Measurements from ENCODE around the gene GRIA1.

Gene GRIA1

DNA sequence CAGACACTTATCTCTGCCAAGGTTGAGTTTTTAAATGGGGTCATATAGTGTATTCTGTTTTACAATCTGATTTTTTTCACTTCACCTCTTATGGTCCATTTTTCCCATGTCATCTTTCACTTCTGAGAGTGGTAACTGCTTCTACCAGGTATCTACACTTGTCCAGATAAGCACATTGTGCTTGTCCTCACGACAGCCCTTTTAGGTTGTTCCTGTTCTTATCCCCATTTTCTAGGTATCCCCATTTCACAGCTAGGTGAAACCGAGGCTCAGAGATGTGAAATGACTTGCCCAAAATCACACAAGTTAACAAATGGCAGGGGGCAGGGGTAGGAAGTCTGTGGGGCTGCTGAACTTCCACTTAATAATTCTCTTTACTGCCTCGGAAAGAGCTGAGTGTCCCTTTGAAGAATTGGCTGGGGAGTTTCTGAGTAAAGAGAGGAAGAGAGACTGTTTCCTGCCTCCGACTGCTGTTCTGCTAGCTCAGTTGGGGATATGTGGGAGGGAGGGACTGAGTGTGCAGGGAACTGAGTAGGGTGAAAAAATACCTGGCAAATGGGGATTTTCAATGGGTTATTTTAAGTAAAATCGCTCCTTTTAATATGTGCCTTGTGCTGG lies 255.4 kb downstream of the GRIA1 start:
- H3K9ac ChIP-seq (ENCODE audit: low read depth, low read length), result no peak overlapping the region
- H3K9me3 ChIP-seq (ENCODE audit: control insufficient read depth, insufficient read depth, low read length), result no peaks in the 10 kb centered on the region
- H3K36me3 ChIP-seq (ENCODE audit: insufficient read depth, low read length), result no peaks in the 10 kb centered on the region; the same call in 1 of the 2 replicates
- H3K4me1 ChIP-seq (ENCODE audit: insufficient read depth, low read length), result no peaks in the 10 kb centered on the region

DNA sequence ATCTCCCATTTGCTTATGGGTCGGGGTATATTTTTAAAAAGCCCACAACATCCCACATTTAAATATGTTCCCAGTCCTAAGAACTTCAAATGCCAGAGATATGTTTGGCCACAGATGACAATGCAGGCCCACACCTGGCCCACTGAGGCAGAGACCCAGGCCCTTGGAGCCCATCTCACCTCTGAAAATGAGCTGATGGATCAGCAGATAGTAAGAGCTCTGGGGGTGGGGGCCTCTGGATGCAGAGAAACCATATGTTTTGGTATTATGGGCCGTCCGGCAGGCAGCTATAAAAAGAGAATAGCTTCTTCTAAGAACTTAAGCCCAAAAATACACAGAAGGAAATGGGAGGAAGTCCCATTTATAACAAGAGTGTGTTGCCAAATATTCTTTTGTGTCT lies 256.0 kb downstream of the GRIA1 start:
- no peaks in the 10 kb centered on the region for H3K4me1 ChIP-seq (ENCODE audit: insufficient read depth, low read length)
- no peak overlapping the region for H3K9ac ChIP-seq (ENCODE audit: low read depth, low read length)
- no peaks in the 10 kb centered on the region; the same call in 1 of the 2 replicates for H3K36me3 ChIP-seq (ENCODE audit: insufficient read depth, low read length)
- no peaks in the 10 kb centered on the region for H3K9me3 ChIP-seq (ENCODE audit: control insufficient read depth, insufficient read depth, low read length)

DNA sequence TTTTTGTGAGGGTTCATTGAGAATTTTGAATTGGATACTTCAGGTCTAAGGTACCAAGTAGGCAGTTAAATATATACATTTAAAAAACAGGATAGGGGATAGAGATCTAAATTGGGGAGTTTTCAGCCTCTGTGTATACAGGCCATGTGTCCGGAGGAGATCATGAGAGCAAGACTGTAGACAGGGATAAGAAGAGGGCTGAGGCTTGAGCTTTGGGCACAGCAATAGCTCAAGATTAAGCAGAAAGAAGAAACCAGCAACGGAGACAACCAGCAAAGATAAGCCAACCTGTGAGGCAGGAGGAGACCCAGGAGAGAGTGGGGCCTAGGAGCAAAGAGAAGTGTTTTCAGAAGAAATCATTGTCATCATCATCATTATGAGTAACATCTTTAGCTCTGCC lies 258.4 kb downstream of the GRIA1 start:
- Histone ChIP-seq H3K36me3 (ENCODE audit: insufficient read depth, low read length) (no peaks in the 10 kb centered on the region; the same call in 1 of the 2 replicates), H3K4me1 (ENCODE audit: insufficient read depth, low read length) (no peaks in the 10 kb centered on the region; the same call in 1 of the 2 replicates), H3K9me3 (ENCODE audit: control insufficient read depth, insufficient read depth, low read length) (no peaks in the 10 kb centered on the region), H3K9ac (ENCODE audit: low read depth, low read length) (no peak overlapping the region)

DNA sequence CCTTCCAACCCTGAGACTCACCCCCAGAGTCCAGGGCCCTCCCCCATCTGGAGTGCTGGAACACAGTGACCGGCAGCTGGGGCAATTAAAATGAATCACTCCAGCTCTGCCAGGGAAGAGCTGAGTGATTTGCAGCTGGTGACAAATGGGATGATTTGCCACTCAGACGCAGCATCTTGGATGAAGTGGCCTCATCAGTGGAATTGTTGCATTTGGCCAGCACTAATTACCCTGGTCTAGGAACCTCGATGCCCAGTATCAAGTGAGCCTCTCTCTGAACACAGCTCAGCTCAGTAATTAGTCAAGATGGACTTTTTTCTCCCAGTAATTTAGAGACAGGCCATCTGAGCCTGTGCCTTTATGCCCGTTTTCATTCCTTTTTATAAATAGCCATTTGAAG lies 259.5 kb downstream of the GRIA1 start:
- H3K36me3 ChIP-seq (ENCODE audit: insufficient read depth, low read length), result no peaks in the 10 kb centered on the region; the same call in 1 of the 2 replicates
- H3K9me3 ChIP-seq (ENCODE audit: control insufficient read depth, insufficient read depth, low read length), result no peaks in the 10 kb centered on the region
- no peak overlapping the region for H3K9ac ChIP-seq (ENCODE audit: low read depth, low read length)
- no peaks in the 10 kb centered on the region; the same call in 1 of the 2 replicates for H3K4me1 ChIP-seq (ENCODE audit: insufficient read depth, low read length)

DNA sequence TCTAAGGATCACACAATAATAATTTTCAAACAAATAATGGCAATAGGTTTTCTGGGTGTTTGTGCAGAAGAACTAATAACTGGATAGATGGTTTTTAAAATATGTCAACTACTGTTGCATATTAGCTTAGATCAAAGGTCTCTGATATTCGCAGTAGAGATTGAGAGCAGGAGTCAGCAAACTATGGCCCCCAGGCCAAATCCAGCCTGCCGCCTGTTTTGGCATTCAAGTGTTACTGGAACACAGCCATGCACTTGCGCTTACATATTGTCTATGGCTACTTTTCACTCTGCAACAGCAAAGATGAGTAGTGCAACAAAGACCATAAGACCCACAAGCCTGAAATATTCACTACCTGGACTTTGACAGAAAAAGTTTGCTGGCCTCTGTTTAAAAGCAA lies 260.8 kb downstream of the GRIA1 start:
- Histone ChIP-seq H3K9ac (ENCODE audit: low read depth, low read length) (no peak overlapping the region), H3K36me3 (ENCODE audit: insufficient read depth, low read length) (no peaks in the 10 kb centered on the region; the same call in 1 of the 2 replicates), H3K4me1 (ENCODE audit: insufficient read depth, low read length) (no peaks in the 10 kb centered on the region; the same call in 1 of the 2 replicates), H3K9me3 (ENCODE audit: control insufficient read depth, insufficient read depth, low read length) (no peaks in the 10 kb centered on the region)

DNA sequence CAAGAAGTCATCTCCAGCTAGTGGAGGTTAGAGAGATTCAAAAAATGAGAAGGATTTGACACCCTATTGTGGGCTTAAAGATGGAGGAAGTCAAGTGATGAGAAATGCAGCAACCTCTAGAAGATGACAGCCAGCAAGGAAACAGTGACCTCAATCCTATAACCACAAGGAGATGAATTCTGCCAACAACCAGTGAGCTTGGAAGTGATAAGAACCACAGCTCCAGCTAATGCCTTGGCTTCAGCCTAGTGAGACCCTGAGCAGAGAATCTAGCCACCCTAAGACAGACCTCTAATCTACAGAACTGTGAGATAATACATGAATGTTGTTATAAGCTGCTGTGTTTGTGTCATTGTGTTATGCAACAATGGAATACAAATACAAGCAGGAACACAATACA lies 262.4 kb downstream of the GRIA1 start:
- H3K36me3 ChIP-seq (ENCODE audit: insufficient read depth, low read length), result no peaks in the 10 kb centered on the region
- no peak overlapping the region for H3K9ac ChIP-seq (ENCODE audit: low read depth, low read length)
- H3K9me3 ChIP-seq (ENCODE audit: control insufficient read depth, insufficient read depth, low read length), result no peaks in the 10 kb centered on the region
- H3K4me1 ChIP-seq (ENCODE audit: insufficient read depth, low read length), result no peaks in the 10 kb centered on the region; the same call in 1 of the 2 replicates

DNA sequence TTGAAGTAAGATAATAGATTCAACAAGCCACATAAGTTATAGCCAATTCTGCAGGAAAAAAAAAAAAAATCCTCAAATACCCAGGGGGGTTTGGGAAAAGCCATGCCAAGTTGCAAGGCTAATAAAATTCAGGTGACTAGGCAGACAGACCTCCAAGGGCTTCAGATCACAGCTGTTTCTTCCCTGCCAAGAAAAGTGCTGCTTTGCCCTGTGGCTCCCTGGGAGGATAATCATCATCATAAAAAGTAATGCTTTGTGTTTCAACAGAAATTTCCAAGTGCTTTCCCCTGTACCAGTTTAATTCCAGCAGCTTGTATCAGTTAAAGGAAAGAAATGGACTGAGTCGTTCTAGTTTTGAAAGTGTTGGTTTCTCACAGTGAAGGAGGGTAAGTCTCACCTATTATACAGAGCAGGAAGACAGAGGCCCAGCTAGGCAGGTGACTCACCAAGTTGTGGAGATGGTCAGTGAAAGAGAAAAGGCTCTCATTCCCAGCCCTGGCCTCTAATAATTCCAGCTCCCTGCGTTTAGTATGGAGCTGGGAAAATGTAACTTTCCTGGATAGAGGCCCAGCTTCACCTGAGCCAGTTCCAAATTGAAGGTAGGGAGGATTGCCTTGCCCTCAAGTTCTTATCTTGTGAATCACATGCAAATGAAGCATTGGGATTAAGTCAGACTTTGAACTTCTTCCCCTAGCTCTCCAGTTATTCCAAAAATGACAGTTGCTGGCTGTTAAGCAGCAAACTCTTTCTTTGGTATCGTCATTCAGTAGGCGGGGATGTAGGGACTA lies 263.4 kb downstream of the GRIA1 start:
- Histone ChIP-seq H3K9me3 (ENCODE audit: control insufficient read depth, insufficient read depth, low read length) (no peaks in the 10 kb centered on the region), H3K9ac (ENCODE audit: low read depth, low read length) (no peak overlapping the region), H3K36me3 (ENCODE audit: insufficient read depth, low read length) (no peaks in the 10 kb centered on the region), H3K4me1 (ENCODE audit: insufficient read depth, low read length) (no peaks in the 10 kb centered on the region; the same call in 1 of the 2 replicates)

DNA sequence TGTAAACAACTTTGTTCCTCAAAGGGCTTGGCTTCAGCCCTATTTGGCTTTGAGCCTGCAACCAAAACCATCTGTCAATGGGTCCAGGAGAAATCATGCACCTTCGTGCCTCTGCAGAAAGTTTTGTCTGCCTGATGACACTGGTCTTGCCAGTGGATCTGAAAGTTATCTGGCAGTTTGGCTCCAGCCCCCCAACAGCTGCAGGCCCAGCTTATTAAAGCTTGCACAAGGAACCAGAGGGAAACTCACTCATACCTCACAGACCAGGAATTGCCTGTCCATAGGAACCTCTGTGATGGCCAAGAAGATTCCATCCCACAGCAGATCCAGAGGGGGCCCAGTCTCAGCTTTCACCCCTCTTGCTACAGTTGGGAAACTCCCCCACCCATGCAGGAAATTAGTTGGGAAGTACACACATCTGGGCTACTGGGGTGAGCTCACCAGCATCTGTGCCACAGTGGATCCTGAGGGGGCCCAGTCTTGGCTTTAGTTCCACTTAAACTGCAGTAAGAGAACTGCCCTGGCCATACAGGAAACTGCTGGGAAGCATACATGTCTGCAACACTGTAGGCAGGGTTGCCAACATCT lies 265.5 kb downstream of the GRIA1 start:
- H3K9me3 ChIP-seq (ENCODE audit: control insufficient read depth, insufficient read depth, low read length), result no peaks in the 10 kb centered on the region
- H3K4me1 ChIP-seq (ENCODE audit: insufficient read depth, low read length), result no peaks in the 10 kb centered on the region; the same call in 1 of the 2 replicates
- no peaks in the 10 kb centered on the region for H3K36me3 ChIP-seq (ENCODE audit: insufficient read depth, low read length)
- H3K9ac ChIP-seq (ENCODE audit: low read depth, low read length), result no peak overlapping the region

DNA sequence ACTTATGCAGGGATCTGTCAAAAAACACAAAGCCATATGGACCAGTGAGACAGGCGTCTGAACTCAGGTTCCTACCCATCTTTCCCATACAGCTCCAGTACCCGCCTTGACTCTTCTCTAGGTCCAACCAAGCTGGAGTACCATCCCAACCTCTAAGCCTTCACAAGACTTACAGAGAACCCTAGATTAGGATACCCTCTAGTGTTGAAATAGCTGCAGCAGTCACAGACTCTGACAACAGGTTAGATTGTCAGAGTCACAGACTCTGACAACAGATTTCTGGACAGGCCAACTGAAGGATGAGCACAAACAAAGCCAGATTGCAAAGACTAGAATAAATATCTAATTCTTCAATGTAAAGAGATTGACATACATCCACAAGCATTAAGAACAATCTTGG lies 266.1 kb downstream of the GRIA1 start:
- no peak overlapping the region for H3K9ac ChIP-seq (ENCODE audit: low read depth, low read length)
- no peaks in the 10 kb centered on the region for H3K36me3 ChIP-seq (ENCODE audit: insufficient read depth, low read length)
- no peaks in the 10 kb centered on the region; the same call in 1 of the 2 replicates for H3K4me1 ChIP-seq (ENCODE audit: insufficient read depth, low read length)
- no peaks in the 10 kb centered on the region for H3K9me3 ChIP-seq (ENCODE audit: control insufficient read depth, insufficient read depth, low read length)

DNA sequence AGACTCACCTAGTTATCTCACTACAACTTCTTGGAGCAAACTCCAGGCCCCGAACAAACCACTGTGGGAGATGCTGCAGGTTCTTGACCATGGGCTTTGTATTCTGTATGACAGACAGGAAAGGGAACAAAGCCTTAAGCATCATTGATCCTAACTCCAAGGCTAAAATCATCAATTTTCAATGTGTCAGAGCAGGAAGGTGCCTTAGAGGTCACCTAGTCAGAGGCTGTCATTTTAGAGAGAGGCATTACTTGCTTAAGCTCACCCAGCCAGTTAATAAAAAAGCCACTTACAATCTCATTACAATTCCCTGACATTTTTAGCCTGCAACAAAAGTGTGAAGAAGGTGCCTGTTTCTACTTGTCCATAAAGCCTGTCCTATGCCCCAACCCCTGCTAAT lies 275.5 kb downstream of the GRIA1 start:
- Histone ChIP-seq H3K9ac (ENCODE audit: low read depth, low read length) (no peak overlapping the region), H3K36me3 (ENCODE audit: insufficient read depth, low read length) (no peaks in the 10 kb centered on the region), H3K4me1 (ENCODE audit: insufficient read depth, low read length) (no peaks in the 10 kb centered on the region), H3K9me3 (ENCODE audit: control insufficient read depth, insufficient read depth, low read length) (no peaks in the 10 kb centered on the region)

DNA sequence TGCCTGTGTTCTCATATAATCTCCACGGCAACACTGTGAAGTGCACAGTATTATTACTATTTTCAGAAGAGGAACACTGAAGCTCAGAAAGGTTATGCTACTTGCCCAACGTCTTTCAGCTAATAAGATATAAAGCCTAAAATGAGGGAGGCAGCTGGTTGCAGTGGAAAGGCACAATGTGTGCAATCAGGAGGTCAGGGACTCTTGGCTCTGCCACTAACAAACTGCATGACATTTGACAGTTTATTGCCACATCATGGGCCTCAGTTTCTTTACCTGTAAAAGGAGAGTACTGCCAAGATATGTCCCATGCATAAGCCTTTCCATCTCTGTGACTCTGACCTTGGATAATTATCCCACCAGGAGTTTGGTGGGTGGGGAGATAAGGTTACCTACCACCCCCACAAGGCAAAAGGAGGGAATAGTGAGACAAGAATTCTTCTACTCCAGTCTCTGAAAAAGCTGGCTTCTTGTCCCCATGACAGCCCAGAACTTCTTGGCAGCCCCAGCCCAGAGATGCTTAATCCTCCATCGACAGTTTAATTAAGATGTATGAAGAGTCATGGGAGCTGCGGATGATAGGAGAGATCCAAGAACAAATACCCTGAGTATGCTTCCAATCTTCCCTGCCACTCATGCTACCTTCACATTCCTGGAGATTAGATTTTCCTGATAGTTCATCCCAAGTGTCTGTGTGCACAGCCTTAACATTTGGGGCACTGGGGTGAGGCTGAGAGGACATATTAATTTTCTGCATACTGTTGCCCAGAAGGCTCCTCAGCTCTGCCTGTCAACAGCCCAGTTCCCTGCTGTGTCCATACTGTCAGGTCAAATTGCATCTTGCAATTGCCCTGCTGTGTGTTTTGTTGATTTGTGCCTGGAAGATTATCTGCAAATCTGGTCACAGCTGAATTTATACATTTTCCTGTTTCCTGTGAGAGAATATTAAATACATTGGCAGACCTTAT lies 277.0 kb downstream of the GRIA1 start:
- no peaks in the 10 kb centered on the region for H3K9me3 ChIP-seq (ENCODE audit: control insufficient read depth, insufficient read depth, low read length)
- H3K36me3 ChIP-seq (ENCODE audit: insufficient read depth, low read length), result no peaks in the 10 kb centered on the region
- H3K4me1 ChIP-seq (ENCODE audit: insufficient read depth, low read length), result no peaks in the 10 kb centered on the region
- H3K9ac ChIP-seq (ENCODE audit: low read depth, low read length), result no peak overlapping the region

DNA sequence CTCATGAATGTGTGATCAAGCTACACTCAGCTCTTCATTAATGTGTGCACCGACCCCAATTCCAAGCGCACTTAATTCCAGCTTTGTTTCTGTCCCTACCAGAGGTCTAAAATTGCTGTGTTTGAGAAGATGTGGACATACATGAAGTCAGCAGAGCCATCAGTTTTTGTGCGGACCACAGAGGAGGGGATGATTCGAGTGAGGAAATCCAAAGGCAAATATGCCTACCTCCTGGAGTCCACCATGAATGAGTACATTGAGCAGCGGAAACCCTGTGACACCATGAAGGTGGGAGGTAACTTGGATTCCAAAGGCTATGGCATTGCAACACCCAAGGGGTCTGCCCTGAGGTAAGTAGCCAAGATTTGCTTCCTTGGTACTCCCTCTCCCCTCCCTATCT lies 279.6 kb downstream of the GRIA1 start:
- H3K9me3 ChIP-seq (ENCODE audit: control insufficient read depth, insufficient read depth, low read length), result no peaks in the 10 kb centered on the region
- no peaks in the 10 kb centered on the region for H3K36me3 ChIP-seq (ENCODE audit: insufficient read depth, low read length)
- H3K4me1 ChIP-seq (ENCODE audit: insufficient read depth, low read length), result no peaks in the 10 kb centered on the region
- H3K9ac ChIP-seq (ENCODE audit: low read depth, low read length), result no peak overlapping the region

DNA sequence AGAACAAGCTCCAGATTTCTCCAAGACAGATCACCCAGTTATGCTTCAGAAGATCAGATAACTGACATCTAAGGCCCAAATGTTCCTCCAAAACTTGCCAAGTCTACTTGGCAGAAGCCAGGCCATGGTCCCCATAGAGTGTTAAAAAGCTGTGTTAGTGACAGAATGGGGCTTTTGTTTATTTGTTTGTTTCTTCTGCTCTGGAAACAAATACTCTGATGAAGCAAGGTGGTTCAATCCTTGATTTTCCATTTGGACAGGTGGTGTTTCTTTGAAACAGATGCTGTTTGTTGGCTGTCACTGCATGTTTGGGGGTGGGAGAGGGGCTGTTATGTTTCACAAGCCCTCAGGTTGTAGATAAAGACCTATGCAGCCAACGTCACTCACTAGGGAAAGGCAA lies 284.2 kb downstream of the GRIA1 start:
- Histone ChIP-seq H3K9me3 (ENCODE audit: control insufficient read depth, insufficient read depth, low read length) (no peaks in the 10 kb centered on the region), H3K4me1 (ENCODE audit: insufficient read depth, low read length) (no peaks in the 10 kb centered on the region), H3K36me3 (ENCODE audit: insufficient read depth, low read length) (no peaks in the 10 kb centered on the region), H3K9ac (ENCODE audit: low read depth, low read length) (no peak overlapping the region)

DNA sequence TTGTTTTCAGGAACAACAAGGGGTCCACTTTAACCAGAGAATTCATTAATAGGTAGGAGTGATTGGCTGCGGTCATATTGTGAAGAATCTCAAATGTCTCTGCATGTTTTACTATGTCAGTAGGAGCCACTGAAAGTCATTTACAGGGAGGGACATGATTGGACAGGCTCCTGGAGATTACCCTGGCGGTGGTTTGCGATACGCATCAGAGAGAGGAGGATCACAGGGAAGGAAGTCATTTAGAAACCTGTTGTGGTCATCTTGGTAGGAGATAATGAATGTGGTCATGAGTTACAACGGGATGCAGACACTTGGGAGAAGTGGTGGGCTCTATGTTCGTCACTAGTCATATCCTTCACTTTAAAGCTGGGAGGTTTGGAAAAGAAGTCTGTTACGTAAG lies 285.5 kb downstream of the GRIA1 start:
- Histone ChIP-seq H3K9ac (ENCODE audit: low read depth, low read length) (no peak overlapping the region), H3K4me1 (ENCODE audit: insufficient read depth, low read length) (peaks cover 8% of the 10 kb centered on the region), H3K36me3 (ENCODE audit: insufficient read depth, low read length) (no peaks in the 10 kb centered on the region), H3K9me3 (ENCODE audit: control insufficient read depth, insufficient read depth, low read length) (no peaks in the 10 kb centered on the region)

Measured in ES-I3 (cell line).